CD4-positive, alpha-beta T cell treated with Interleukin-17A for 1 hour (primary cell): ENCODE results near the gene TNFAIP3.
"Not testable (repeated sequence)": the region's sequence is repeated elsewhere in the genome, so short reads cannot be mapped to it uniquely, and the experiment has no call there.

Experiments
- DNase-seq: peaks from one replicate; pipeline ENCODE4 v3.0.0-alpha.2; 2020

Gene TNFAIP3

GRCh38 chr6:137879885-137880745 lies 13.1 kb downstream of the TNFAIP3 start:
- DNase-seq = peak; percentile 51

- peak; percentile 65 for DNase-seq
Measured at GRCh38 chr6:137880746-137881521, 13.9 kb downstream of the TNFAIP3 start.

- DNase-seq = no peak
Measured at GRCh38 chr6:137881522-137881886, 14.4 kb downstream of the TNFAIP3 start.

GRCh38 chr6:137882225-137882961 lies 15.3 kb downstream of the TNFAIP3 start:
- peak; percentile 73 for DNase-seq

- DNase-seq = peak; percentile 76
Measured at GRCh38 chr6:137883400-137884148, 16.5 kb downstream of the TNFAIP3 start.

- peak; percentile 70 for DNase-seq
Measured at GRCh38 chr6:137884149-137884909, 17.3 kb downstream of the TNFAIP3 start.

- DNase-seq = not testable (repeated sequence)
Measured at GRCh38 chr6:137884910-137885229, 17.8 kb downstream of the TNFAIP3 start.

- not testable (repeated sequence) for DNase-seq
Measured at GRCh38 chr6:137886226-137886625, 19.2 kb downstream of the TNFAIP3 start.

GRCh38 chr6:137890983-137891537 lies 24.0 kb downstream of the TNFAIP3 start:
- DNase-seq = no peak

- DNase-seq = no peak
Measured at GRCh38 chr6:137892271-137892708, 25.2 kb downstream of the TNFAIP3 start.

- DNase-seq = no peak
Measured at GRCh38 chr6:137893181-137893580, 26.1 kb downstream of the TNFAIP3 start.

GRCh38 chr6:137893726-137894125 lies 26.7 kb downstream of the TNFAIP3 start:
- no peak for DNase-seq

GRCh38 chr6:137894378-137894777 lies 27.3 kb downstream of the TNFAIP3 start:
- not testable (repeated sequence) for DNase-seq

GRCh38 chr6:137894779-137895385 lies 27.8 kb downstream of the TNFAIP3 start:
- no peak for DNase-seq

GRCh38 chr6:137896647-137897046 lies 29.6 kb downstream of the TNFAIP3 start:
- no peak for DNase-seq

GRCh38 chr6:137900815-137901214 lies 33.8 kb downstream of the TNFAIP3 start:
- DNase-seq = no peak

- DNase-seq = no peak
Measured at GRCh38 chr6:137901454-137901853, 34.4 kb downstream of the TNFAIP3 start.

- DNase-seq = no peak
Measured at GRCh38 chr6:137902699-137903098, 35.6 kb downstream of the TNFAIP3 start.

GRCh38 chr6:137903274-137903932 lies 36.3 kb downstream of the TNFAIP3 start:
- DNase-seq = no peak
